ENCODE measurements around the gene CNKSR3.

The CNKSR3 gene

GRCh38 chr6:154478701-154479060 is 31.8 kb downstream of the CNKSR3 start:
- DNase-seq (ENCODE audit: low read depth) = no peak

GRCh38 chr6:154478021-154478700 is 32.3 kb downstream of the CNKSR3 start:
- no peak for DNase-seq (ENCODE audit: low read depth)

GRCh38 chr6:154476494-154476893 is 34.0 kb downstream of the CNKSR3 start:
- DNase-seq (ENCODE audit: low read depth) = no peak

GRCh38 chr6:154474648-154475428 is 35.6 kb downstream of the CNKSR3 start:
- DNase-seq (ENCODE audit: low read depth) = no peak

GRCh38 chr6:154473324-154473723 is 37.2 kb downstream of the CNKSR3 start:
- no peak for DNase-seq (ENCODE audit: low read depth)

- no peak for DNase-seq (ENCODE audit: low read depth)
Observed at GRCh38 chr6:154471609-154472362, 38.7 kb downstream of the CNKSR3 start.

- no peak for DNase-seq (ENCODE audit: low read depth)
Observed at GRCh38 chr6:154469306-154469935, 41.1 kb downstream of the CNKSR3 start.

- DNase-seq (ENCODE audit: low read depth) = no peak
Observed at GRCh38 chr6:154468760-154469159, 41.7 kb downstream of the CNKSR3 start.

- no peak for DNase-seq (ENCODE audit: low read depth)
Observed at GRCh38 chr6:154466971-154467679, 43.4 kb downstream of the CNKSR3 start.

GRCh38 chr6:154466139-154466538 is 44.3 kb downstream of the CNKSR3 start:
- no peak for DNase-seq (ENCODE audit: low read depth)

- no peak for DNase-seq (ENCODE audit: low read depth)
Observed at GRCh38 chr6:154463573-154464419, 46.7 kb downstream of the CNKSR3 start.

- no peak for DNase-seq (ENCODE audit: low read depth)
Observed at GRCh38 chr6:154462425-154462824, 48.1 kb downstream of the CNKSR3 start.

GRCh38 chr6:154461348-154461747 is 49.1 kb downstream of the CNKSR3 start:
- no peak for DNase-seq (ENCODE audit: low read depth)

- no peak for DNase-seq (ENCODE audit: low read depth)
Observed at GRCh38 chr6:154460306-154461071, 50.0 kb downstream of the CNKSR3 start.

- no peak for DNase-seq (ENCODE audit: low read depth)
Observed at GRCh38 chr6:154459513-154459912, 51.0 kb downstream of the CNKSR3 start.

GRCh38 chr6:154458565-154459470 is 51.7 kb downstream of the CNKSR3 start:
- no peak for DNase-seq (ENCODE audit: low read depth)

- DNase-seq (ENCODE audit: low read depth) = no peak
Observed at GRCh38 chr6:154457881-154458284, 52.6 kb downstream of the CNKSR3 start.

GRCh38 chr6:154457046-154457713 is 53.3 kb downstream of the CNKSR3 start:
- DNase-seq (ENCODE audit: low read depth) = no peak
